Activated CD4-positive, alpha-beta T cell treated with anti-CD3 and anti-CD28 coated beads, Interleukin-2, amount 50 U/mL, for 16 hours (primary cell): ENCODE measurements around the gene TRNT1.

ENCODE experiments used
- DNase-seq: peaks from one replicate; pipeline ENCODE4 v3.0.0-alpha.2; 2020

TRNT1 gene

GRCh38 chr3:3179407-3180094 is 52.8 kb downstream of the TRNT1 start, which contains the start of gene CRBN:
CRBN (minus strand) TSS chr3:3179691; CDS start chr3:3179687, 4 bp downstream.
- DNase-seq, result peak; percentile 88

GRCh38 chr3:3180456-3180855 is 53.7 kb downstream of the TRNT1 start:
- DNase-seq, result no peak

- DNase-seq, result no peak
Observed at GRCh38 chr3:3184876-3185275, 58.1 kb downstream of the TRNT1 start.

- no peak for DNase-seq
Observed at GRCh38 chr3:3189102-3189727, 62.5 kb downstream of the TRNT1 start.

- DNase-seq, result no peak
Observed at GRCh38 chr3:3189961-3190360, 63.2 kb downstream of the TRNT1 start.

DNA sequence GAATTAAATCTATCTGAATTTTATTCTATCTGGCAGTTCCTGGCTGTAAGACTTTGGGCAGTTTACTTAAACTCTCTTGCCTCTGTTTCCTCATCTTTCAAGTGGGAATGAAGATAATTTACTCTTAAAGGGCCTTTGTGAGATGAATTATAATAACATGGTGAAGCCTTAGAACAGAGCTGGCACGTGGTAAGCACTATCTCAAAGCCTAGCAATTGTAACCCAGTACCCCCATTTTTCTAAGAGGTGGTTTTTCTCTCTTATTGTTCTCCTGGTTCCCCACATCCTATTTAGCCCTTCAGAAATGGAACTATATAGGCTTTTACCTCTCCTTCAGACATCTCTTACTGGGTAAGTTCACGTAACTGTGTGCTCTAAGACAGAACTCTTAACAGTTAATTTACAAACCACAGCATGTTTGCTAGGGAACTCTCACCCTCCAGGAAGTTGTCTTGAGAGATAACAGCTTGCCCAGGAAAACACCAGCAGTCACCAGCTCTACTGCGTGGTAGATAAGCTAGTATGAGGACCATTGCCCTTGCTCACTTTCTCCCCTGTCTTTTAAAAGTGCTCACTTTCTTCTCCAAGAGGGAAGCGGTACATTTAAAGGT is 65.0 kb downstream of the TRNT1 start:
- DNase-seq, result peak; percentile 11

GRCh38 chr3:3192286-3192675 is 65.5 kb downstream of the TRNT1 start:
- DNase-seq, result no peak

GRCh38 chr3:3194861-3195260 is 68.1 kb downstream of the TRNT1 start:
- no peak for DNase-seq

GRCh38 chr3:3196148-3196861 is 69.6 kb downstream of the TRNT1 start:
- no peak for DNase-seq
